Measurements from ENCODE around the gene C16orf90. TPM values are rescaled to one million over a fixed set of nuclear protein-coding genes. Genes with fewer than 3 reads are reported as not detected.

The C16orf90 gene
- total RNA-seq, 1 donor from 2014 or later: not detected

- peaks cover 38% of the 10 kb centered on the region for H3K36me3 Mint-ChIP-seq (ENCODE audit: unreplicated experiment)
- TF ChIP-seq, protein P1, sequence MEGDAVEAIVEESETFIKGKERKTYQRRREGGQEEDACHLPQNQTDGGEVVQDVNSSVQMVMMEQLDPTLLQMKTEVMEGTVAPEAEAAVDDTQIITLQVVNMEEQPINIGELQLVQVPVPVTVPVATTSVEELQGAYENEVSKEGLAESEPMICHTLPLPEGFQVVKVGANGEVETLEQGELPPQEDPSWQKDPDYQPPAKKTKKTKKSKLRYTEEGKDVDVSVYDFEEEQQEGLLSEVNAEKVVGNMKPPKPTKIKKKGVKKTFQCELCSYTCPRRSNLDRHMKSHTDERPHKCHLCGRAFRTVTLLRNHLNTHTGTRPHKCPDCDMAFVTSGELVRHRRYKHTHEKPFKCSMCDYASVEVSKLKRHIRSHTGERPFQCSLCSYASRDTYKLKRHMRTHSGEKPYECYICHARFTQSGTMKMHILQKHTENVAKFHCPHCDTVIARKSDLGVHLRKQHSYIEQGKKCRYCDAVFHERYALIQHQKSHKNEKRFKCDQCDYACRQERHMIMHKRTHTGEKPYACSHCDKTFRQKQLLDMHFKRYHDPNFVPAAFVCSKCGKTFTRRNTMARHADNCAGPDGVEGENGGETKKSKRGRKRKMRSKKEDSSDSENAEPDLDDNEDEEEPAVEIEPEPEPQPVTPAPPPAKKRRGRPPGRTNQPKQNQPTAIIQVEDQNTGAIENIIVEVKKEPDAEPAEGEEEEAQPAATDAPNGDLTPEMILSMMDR (IDR thresholded peaks at IDR 0.05): no peak
- H3K4me1 Mint-ChIP-seq (ENCODE audit: unreplicated experiment): peaks cover 4% of the 10 kb centered on the region
- no peaks in the 10 kb centered on the region for H3K27me3 Mint-ChIP-seq (ENCODE audit: unreplicated experiment)
- H3K4me3 Mint-ChIP-seq (ENCODE audit: unreplicated experiment): no peak overlapping the region
- DNase-seq (ENCODE audit: extremely low spot score, unreplicated experiment): no peak
- H3K27ac Mint-ChIP-seq (ENCODE audit: unreplicated experiment): no peak overlapping the region
- H3K9me3 Mint-ChIP-seq (ENCODE audit: unreplicated experiment): no peaks in the 10 kb centered on the region
These were observed 10.1 kb downstream of the C16orf90 start for GRCh38 chr16:3485097-3485745.

- DNase-seq (ENCODE audit: extremely low spot score, unreplicated experiment): no peak
These were observed 10.8 kb downstream of the C16orf90 start for GRCh38 chr16:3484318-3485096.

GRCh38 chr16:3482659-3483241 is 12.5 kb downstream of the C16orf90 start:
- H3K27ac Mint-ChIP-seq (ENCODE audit: unreplicated experiment): no peak overlapping the region
- no peak for DNase-seq (ENCODE audit: extremely low spot score, unreplicated experiment)
- peaks cover 38% of the 10 kb centered on the region for H3K36me3 Mint-ChIP-seq (ENCODE audit: unreplicated experiment)
- no peaks in the 10 kb centered on the region for H3K27me3 Mint-ChIP-seq (ENCODE audit: unreplicated experiment)
- no peak overlapping the region for H3K4me3 Mint-ChIP-seq (ENCODE audit: unreplicated experiment)
- H3K9me3 Mint-ChIP-seq (ENCODE audit: unreplicated experiment): no peaks in the 10 kb centered on the region
- H3K4me1 Mint-ChIP-seq (ENCODE audit: unreplicated experiment): peaks cover 7% of the 10 kb centered on the region
- TF ChIP-seq, protein P1 (IDR thresholded peaks at IDR 0.05): no peak

More at GRCh38 chr16:3484318-3485096, 10.8 kb downstream of the C16orf90 start:
- no peak overlapping the region for H3K4me3 Mint-ChIP-seq (ENCODE audit: unreplicated experiment)
- peaks cover 4% of the 10 kb centered on the region for H3K4me1 Mint-ChIP-seq (ENCODE audit: unreplicated experiment)
- H3K27ac Mint-ChIP-seq (ENCODE audit: unreplicated experiment): no peak overlapping the region
- peaks cover 38% of the 10 kb centered on the region for H3K36me3 Mint-ChIP-seq (ENCODE audit: unreplicated experiment)
- no peaks in the 10 kb centered on the region for H3K27me3 Mint-ChIP-seq (ENCODE audit: unreplicated experiment)
- TF ChIP-seq, protein P1 (IDR thresholded peaks at IDR 0.05): no peak
- H3K9me3 Mint-ChIP-seq (ENCODE audit: unreplicated experiment): no peaks in the 10 kb centered on the region

DNA sequence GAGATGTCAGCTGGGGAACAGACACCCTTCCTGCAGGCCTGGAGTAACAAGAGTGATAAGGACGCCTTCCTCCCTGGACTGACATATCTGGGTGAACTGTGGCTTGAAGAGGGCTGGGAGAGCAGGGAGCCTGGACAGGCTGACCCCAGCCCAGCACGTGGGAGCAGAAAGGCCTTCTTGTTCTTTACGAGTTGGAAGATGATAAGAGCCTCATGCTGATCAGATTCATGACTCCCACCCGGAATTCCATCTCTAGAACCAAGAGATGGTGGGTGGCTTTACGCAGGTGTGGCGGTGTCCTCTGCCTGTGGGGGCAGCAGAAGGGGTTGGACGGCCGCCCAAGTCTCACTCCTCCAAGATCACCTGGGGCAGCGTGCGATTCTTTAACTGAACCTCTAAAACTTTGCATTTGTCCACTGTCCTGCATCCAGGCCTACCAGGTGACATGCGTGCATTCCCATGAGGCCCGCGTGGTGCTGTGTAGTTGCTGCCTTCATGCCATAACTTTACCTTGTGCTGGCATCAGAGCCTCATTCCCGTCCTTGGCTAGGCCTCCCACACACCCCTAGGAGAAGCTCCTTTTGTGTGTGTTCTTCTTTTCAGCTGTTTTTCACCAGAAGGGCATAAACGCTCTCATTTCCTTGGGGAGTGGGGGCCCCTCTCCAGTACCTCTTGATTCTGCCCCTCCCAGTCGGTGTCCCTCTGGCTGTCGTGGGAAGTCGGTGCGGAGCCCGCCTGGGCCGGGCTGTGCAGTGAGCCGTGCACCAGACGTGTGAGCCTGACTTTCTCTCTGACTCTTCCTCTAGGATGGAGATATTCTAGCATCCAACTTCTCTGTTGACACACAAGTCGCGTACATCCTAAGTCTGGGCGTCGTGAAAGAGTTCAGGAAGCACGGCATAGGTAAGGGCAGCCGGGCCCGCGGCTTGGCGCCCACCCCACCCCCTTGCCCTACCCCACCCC is 13.3 kb downstream of the C16orf90 start:
- TF ChIP-seq, protein P1 (IDR thresholded peaks at IDR 0.05): no peak
- Mint-ChIP-seq H3K27me3 (ENCODE audit: unreplicated experiment) (no peaks in the 10 kb centered on the region), H3K9me3 (ENCODE audit: unreplicated experiment) (no peaks in the 10 kb centered on the region), H3K36me3 (ENCODE audit: unreplicated experiment) (peaks cover 33% of the 10 kb centered on the region), H3K4me3 (ENCODE audit: unreplicated experiment) (no peak overlapping the region), H3K27ac (ENCODE audit: unreplicated experiment) (peak overlapping the region; percentile 7), H3K4me1 (ENCODE audit: unreplicated experiment) (peaks cover 7% of the 10 kb centered on the region)
- DNase-seq (ENCODE audit: extremely low spot score, unreplicated experiment): no peak
